Tibial nerve (tissue), 4 donors: ENCODE data around the gene SPRING1. TPM values are rescaled to one million over a fixed set of nuclear protein-coding genes. Genes with fewer than 3 reads are reported as not detected.

ENCODE experiments used
- DNase-seq, 2 donors: peaks; one replicate each; pipeline ENCODE4 v3.0.0-alpha.2; 2019; ENCODE audit warnings: low spot score in 2 of 2
- H3K27ac ChIP-seq, 4 donors: fragments of 200-600 bp; sonication (generic) in 3 of 4; one replicate each; pipeline ENCODE4 v1.5.1; 2017 to 2019; ENCODE audit warnings: mild to moderate bottlenecking in 1 of 4
- H3K27me3 ChIP-seq, 2 donors: fragments of 200-600 bp; sonication (generic) in 1 of 2; one replicate each; pipeline versions ENCODE4 v1.5.1 to v1.6.0; 2017 to 2019
- H3K36me3 ChIP-seq, 3 donors: fragments of 200-600 bp; sonication (generic); one replicate each; pipeline ENCODE4 v1.5.1; 2018 to 2019
- H3K4me1 ChIP-seq, 4 donors: fragments of 200-600 bp; sonication (generic) in 3 of 4; one replicate each; pipeline ENCODE4 v1.5.1; 2017 to 2019
- H3K4me3 ChIP-seq, 4 donors: fragments of 200-600 bp; sonication (generic) in 3 of 4; one replicate each; pipeline ENCODE4 v1.5.1; 2017 to 2019; ENCODE audit warnings: mild to moderate bottlenecking in 1 of 4, moderate library complexity in 1 of 4
- H3K9me3 ChIP-seq, 4 donors: fragments of 200-600 bp; sonication (generic) in 3 of 4; one replicate each; pipeline ENCODE4 v1.5.1; 2017 to 2019
- CTCF ChIP-seq, 5 experiments: fragments of 200-600 bp in 3 of 5; fragments of 450-650 bp in 2 of 5; sonication (generic) in 3 of 5; IDR thresholded peaks; one replicate each; pipeline ENCODE4 v1.5.1; 2016 to 2019; ENCODE audit warnings: antibody characterized with exemption in 5 of 5, mild to moderate bottlenecking in 3 of 5, moderate library complexity in 2 of 5
- EP300 ChIP-seq, 2 donors: sonication (generic); formaldehyde crosslinking; IDR thresholded peaks; one replicate each; pipeline ENCODE4 v1.6.1; 2017; ENCODE audit warnings: antibody characterized with exemption in 2 of 2, mild to moderate bottlenecking in 1 of 2
- POLR2A ChIP-seq, 2 donors: fragments of 450-650 bp; IDR thresholded peaks; one replicate each; pipeline ENCODE4 v1.6.1; 2017; ENCODE audit warnings: antibody characterized with exemption in 2 of 2, mild to moderate bottlenecking in 2 of 2, moderate library complexity in 2 of 2
- WGBS, 2 donors: methylation state at CpG; one replicate each; pipeline ENCODE4 v1.1.5; 2018; 5-methylcytosine and 5-hydroxymethylcytosine counted together
- total RNA-seq, 4 donors: library from RNA; depleted of rRNA; stranded (reverse); fragments of >200 nt; gene quantifications; one replicate each; pipeline ENCODE4 v1.1.0, GENCODE V29; 2016

Gene SPRING1
- total RNA-seq, 4 donors from 2014 or later = 13.9 to 18.6 (median 14.9) TPM

DNA sequence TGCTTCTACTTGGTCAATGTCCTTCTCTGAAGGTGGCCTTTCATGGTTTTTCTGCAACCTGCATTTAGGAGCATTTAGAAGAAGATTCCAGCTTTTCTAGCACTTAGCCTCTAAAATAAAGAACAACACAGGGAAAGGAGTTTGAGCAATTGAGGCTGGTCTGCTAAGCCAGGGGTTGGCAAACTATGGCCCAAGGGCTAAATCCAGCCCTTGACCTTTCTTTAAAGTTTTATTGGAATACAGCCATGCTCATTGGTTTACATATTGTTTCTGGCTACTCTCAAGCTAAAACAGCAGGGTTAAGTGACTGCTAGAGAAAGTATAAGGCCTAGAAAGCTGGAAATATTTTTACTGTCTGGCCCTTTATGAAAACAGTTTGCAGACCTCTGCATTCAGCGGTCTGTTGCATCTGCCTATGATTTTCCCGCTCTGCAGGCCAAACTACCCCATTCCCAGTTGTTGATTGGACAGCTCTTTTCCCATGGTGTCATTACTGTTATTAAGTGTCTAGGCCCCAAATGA lies 39.3 kb downstream of the SPRING1 start:
- Histone ChIP-seq H3K36me3 (no peaks in the 10 kb centered on the region), H3K4me3 (no peak overlapping the region), H3K9me3 (no peaks in the 10 kb centered on the region), H3K4me1 (peaks cover 0 to 5% (median 0%) of the 10 kb centered on the region in 4 donors), H3K27ac (no peak overlapping the region), H3K27me3 (peaks cover 0 to 13% of the 10 kb centered on the region in 2 donors)
- no peak for TF ChIP-seq POLR2A (IDR thresholded peaks at IDR 0.05)
- no peak for TF ChIP-seq EP300 (IDR thresholded peaks at IDR 0.05)
- TF ChIP-seq CTCF (IDR thresholded peaks at IDR 0.05) = no peak
- 58 to 61% methylated on average over 2 of the region's 2 CpGs for WGBS, 2 donors
- DNase-seq = no peak

GRCh38 chr12:116698116-116698515 lies 39.8 kb downstream of the SPRING1 start:
- DNase-seq = no peak
- Histone ChIP-seq H3K36me3 (no peaks in the 10 kb centered on the region), H3K9me3 (no peaks in the 10 kb centered on the region), H3K27me3 (peaks cover 0 to 18% of the 10 kb centered on the region in 2 donors), H3K4me3 (no peak overlapping the region), H3K27ac (no peak overlapping the region), H3K4me1 (peaks cover 0 to 10% (median 0%) of the 10 kb centered on the region in 4 donors)
- WGBS, 2 donors = 88 to 91% methylated on average over 8 of the region's 8 CpGs
- TF ChIP-seq POLR2A (IDR thresholded peaks at IDR 0.05) (no peak), EP300 (IDR thresholded peaks at IDR 0.05) (no peak), CTCF (IDR thresholded peaks at IDR 0.05) (no peak)

- H3K27ac ChIP-seq = no peak overlapping the region
- H3K36me3 ChIP-seq = no peaks in the 10 kb centered on the region
- no peaks in the 10 kb centered on the region for H3K9me3 ChIP-seq
- no peak for TF ChIP-seq CTCF (IDR thresholded peaks at IDR 0.05)
- no peak for TF ChIP-seq EP300 (IDR thresholded peaks at IDR 0.05)
- no peak for TF ChIP-seq POLR2A (IDR thresholded peaks at IDR 0.05)
- H3K4me1 ChIP-seq = peaks cover 0 to 14% (median 0%) of the 10 kb centered on the region in 4 donors
- 80 to 86% methylated on average over 11 of the region's 11 CpGs for WGBS, 2 donors
- peaks cover 0 to 22% of the 10 kb centered on the region in 2 donors for H3K27me3 ChIP-seq
- H3K4me3 ChIP-seq = no peak overlapping the region
- no peak for DNase-seq
These were observed 40.2 kb downstream of the SPRING1 start for GRCh38 chr12:116697716-116698115.

- TF ChIP-seq POLR2A (IDR thresholded peaks at IDR 0.05) (no peak), EP300 (IDR thresholded peaks at IDR 0.05) (no peak), CTCF (IDR thresholded peaks at IDR 0.05) (no peak)
- no peaks in the 10 kb centered on the region for H3K9me3 ChIP-seq
- H3K4me3 ChIP-seq = no peak overlapping the region
- WGBS, 2 donors = 40 to 57% methylated on average over 6 to 7 of the region's 7 CpGs
- no peak for DNase-seq
- H3K27me3 ChIP-seq = peaks cover 0 to 26% of the 10 kb centered on the region in 2 donors
- no peak overlapping the region for H3K27ac ChIP-seq
- peaks cover 0 to 16% (median 0%) of the 10 kb centered on the region in 4 donors for H3K4me1 ChIP-seq
- no peaks in the 10 kb centered on the region for H3K36me3 ChIP-seq
These were observed 40.6 kb downstream of the SPRING1 start for GRCh38 chr12:116697305-116697704.

- peaks cover 0 to 43% of the 10 kb centered on the region in 2 donors for H3K27me3 ChIP-seq
- 58 to 69% methylated on average over 3 of the region's 3 CpGs for WGBS, 2 donors
- no peak for DNase-seq
- H3K27ac ChIP-seq = no peak overlapping the region
- H3K36me3 ChIP-seq = no peaks in the 10 kb centered on the region
- no peaks in the 10 kb centered on the region for H3K9me3 ChIP-seq
- peaks cover 0 to 16% (median 0%) of the 10 kb centered on the region in 4 donors for H3K4me1 ChIP-seq
- no peak overlapping the region for H3K4me3 ChIP-seq
- no peak for TF ChIP-seq CTCF (IDR thresholded peaks at IDR 0.05)
These were observed 42.5 kb downstream of the SPRING1 start for GRCh38 chr12:116695464-116695725.
